H9 (cell line): Measurements from ENCODE around the gene MYLK. TPM values are rescaled to one million over a fixed set of nuclear protein-coding genes. Genes with fewer than 3 reads are reported as not detected.

ENCODE experiments used
- DNase-seq: peaks from one replicate; pipeline ENCODE4 v3.0.0-alpha.2; 2017
- H2AFZ ChIP-seq: one replicate; pipeline ENCODE4 v1.6.1; 2013; ENCODE audit warnings: mild to moderate bottlenecking, low read length, control low read depth, moderate library complexity
- H2AK5ac ChIP-seq: 2 replicates; pipeline ENCODE4 v1.6.1; 2013; ENCODE audit warnings: low read length, control low read depth, mixed read lengths; ENCODE audit not compliant: insufficient read length
- H2BK120ac ChIP-seq: one replicate; pipeline ENCODE4 v1.6.1; 2013; ENCODE audit warnings: low read depth, mild to moderate bottlenecking, low read length, control low read depth, inconsistent platforms; ENCODE audit not compliant: poor library complexity, severe bottlenecking
- H2BK12ac ChIP-seq: 2 replicates; pipeline ENCODE4 v1.6.1; 2013; ENCODE audit warnings: low read length, control low read depth, mixed read lengths, low read depth; ENCODE audit not compliant: insufficient read length
- H2BK15ac ChIP-seq: 2 replicates; pipeline ENCODE4 v1.6.1; 2013; ENCODE audit warnings: low read depth, low read length, control low read depth
- H2BK20ac ChIP-seq: one replicate; pipeline ENCODE4 v1.6.1; 2013; ENCODE audit warnings: low read depth, mild to moderate bottlenecking, low read length, control low read depth, inconsistent platforms; ENCODE audit not compliant: poor library complexity, severe bottlenecking
- H2BK5ac ChIP-seq: 2 replicates; pipeline ENCODE4 v1.6.1; 2013; ENCODE audit warnings: low read length, control low read depth, mixed read lengths; ENCODE audit not compliant: insufficient read length
- H3K14ac ChIP-seq: 2 replicates; pipeline ENCODE4 v1.6.1; 2013; ENCODE audit warnings: low read length, control low read depth; ENCODE audit not compliant: insufficient read depth
- H3K18ac ChIP-seq: 2 replicates; pipeline ENCODE4 v1.6.1; 2013; ENCODE audit warnings: low read depth, mild to moderate bottlenecking, mixed read lengths, low read length, control low read depth; ENCODE audit not compliant: insufficient read length
- H3K23ac ChIP-seq: 2 replicates; pipeline ENCODE4 v1.6.1; 2013; ENCODE audit warnings: low read length, control low read depth, mixed read lengths, low read depth; ENCODE audit not compliant: insufficient read length
- H3K23me2 ChIP-seq: 2 replicates; pipeline ENCODE4 v1.6.1; 2013; ENCODE audit warnings: low read depth, mild to moderate bottlenecking, mixed read lengths, low read length, control low read depth; ENCODE audit not compliant: insufficient read length, poor library complexity, severe bottlenecking
- H3K27ac ChIP-seq: 2 replicates; pipeline ENCODE4 v1.5.1; 2013; ENCODE audit warnings: low read length, control low read depth, mixed read lengths, low read depth; ENCODE audit not compliant: insufficient read length
- H3K27me3 ChIP-seq: 2 replicates; pipeline ENCODE4 v1.6.1; 2013; ENCODE audit warnings: low read length, control low read depth, inconsistent platforms; ENCODE audit not compliant: insufficient read depth
- H3K4ac ChIP-seq: 2 replicates; pipeline ENCODE4 v1.6.1; 2013; ENCODE audit warnings: low read depth, mild to moderate bottlenecking, control low read depth, inconsistent platforms, low read length, moderate library complexity
- H3K4me1 ChIP-seq: 2 replicates; pipeline ENCODE4 v1.6.1; 2013; ENCODE audit warnings: low read length, control low read depth, inconsistent platforms; ENCODE audit not compliant: insufficient read depth
- H3K4me2 ChIP-seq: 2 replicates; pipeline ENCODE4 v1.6.1; 2013; ENCODE audit warnings: low read length, control low read depth, mixed read lengths; ENCODE audit not compliant: insufficient read length, insufficient read depth
- H3K56ac ChIP-seq: 2 replicates; pipeline ENCODE4 v1.6.1; 2013; ENCODE audit warnings: low read depth, mild to moderate bottlenecking, mixed read lengths, low read length, control low read depth; ENCODE audit not compliant: insufficient read length
- H3K79me1 ChIP-seq: 2 replicates; pipeline ENCODE4 v1.6.1; 2013; ENCODE audit warnings: low read depth, mild to moderate bottlenecking, moderate library complexity, low read length, control low read depth, inconsistent platforms; ENCODE audit not compliant: insufficient read depth, poor library complexity, severe bottlenecking
- H3K79me2 ChIP-seq: 2 replicates; pipeline ENCODE4 v1.6.1; 2013; ENCODE audit warnings: low read length, control low read depth, inconsistent platforms; ENCODE audit not compliant: insufficient read depth
- H3K9ac ChIP-seq: 2 replicates; pipeline ENCODE4 v1.6.1; 2013; ENCODE audit warnings: low read length, control low read depth, mixed read lengths; ENCODE audit not compliant: insufficient read length; ENCODE audit errors: extremely low read depth
- H3K9me3 ChIP-seq: one replicate; pipeline ENCODE4 v1.6.1; 2013; ENCODE audit warnings: low read depth, low read length, inconsistent platforms; ENCODE audit not compliant: control insufficient read depth
- H3T11ph ChIP-seq: one replicate; pipeline ENCODE4 v1.6.1; 2013; ENCODE audit warnings: mild to moderate bottlenecking, low read length, control low read depth, inconsistent platforms
- H4K20me1 ChIP-seq: one replicate; pipeline ENCODE4 v1.6.1; 2013; ENCODE audit not compliant: control insufficient read depth, insufficient read length, insufficient read depth
- H4K5ac ChIP-seq: 2 replicates; pipeline ENCODE4 v1.6.1; 2013; ENCODE audit warnings: low read depth, mild to moderate bottlenecking, mixed read lengths, low read length, control low read depth; ENCODE audit not compliant: insufficient read length
- H4K8ac ChIP-seq: replicated peaks from 2 replicates; pipeline ENCODE4 v1.6.1; 2013; ENCODE audit warnings: low read length, control low read depth, mixed read lengths, low read depth; ENCODE audit not compliant: insufficient read length
- H4K91ac ChIP-seq: 2 replicates; pipeline ENCODE4 v1.6.1; 2013; ENCODE audit warnings: low read depth, mild to moderate bottlenecking, moderate library complexity, mixed read lengths, low read length, control low read depth; ENCODE audit not compliant: insufficient read length
- H3K27ac Mint-ChIP-seq, 3 experiments: 2 replicates in 2 of 3; 3 replicates in 1 of 3; pipeline ENCODE4 v1.8.0; 2020 to 2021; ENCODE audit warnings: mixed read lengths in 3 of 3, mild to moderate bottlenecking in 1 of 3, moderate library complexity in 1 of 3
- H3K27me3 Mint-ChIP-seq: 2 replicates; pipeline ENCODE4 v1.8.0; 2021; ENCODE audit warnings: low read depth, mild to moderate bottlenecking, moderate library complexity, mixed read lengths
- H3K36me3 Mint-ChIP-seq, 3 experiments: 2 replicates in 2 of 3; 3 replicates in 1 of 3; pipeline ENCODE4 v1.8.0; 2020 to 2021; ENCODE audit warnings: low read depth in 3 of 3, mixed read lengths in 3 of 3; ENCODE audit not compliant: insufficient read depth in 1 of 3
- H3K4me1 Mint-ChIP-seq, 2 experiments: 2 replicates each; pipeline ENCODE4 v1.8.0; 2020; ENCODE audit warnings: mixed read lengths in 2 of 2
- H3K4me3 Mint-ChIP-seq, 2 experiments: 2 replicates in 1 of 2; 3 replicates in 1 of 2; pipeline ENCODE4 v1.8.0; 2020 to 2021; ENCODE audit warnings: mild to moderate bottlenecking in 2 of 2, mixed read lengths in 2 of 2, moderate library complexity in 1 of 2
- H3K9me3 Mint-ChIP-seq, 2 experiments: 2 replicates in 1 of 2; 3 replicates in 1 of 2; pipeline ENCODE4 v1.8.0; 2020; ENCODE audit warnings: mild to moderate bottlenecking in 2 of 2, mixed read lengths in 2 of 2, moderate library complexity in 1 of 2
- CTCF ChIP-seq: fragments of 200-600 bp; sonication (generic); conservative IDR thresholded peaks from 3 replicates; pipeline ENCODE4 v1.8.0; 2021; ENCODE audit warnings: antibody characterized with exemption, mild to moderate bottlenecking
- total RNA-seq: library from RNA; stranded (reverse); gene quantifications from 2 replicates; pipeline ENCODE4 v1.2.1, GENCODE V29; 2021

The MYLK gene
- total RNA-seq, 1 experiment from 2014 or later, result 10.1 TPM

DNA sequence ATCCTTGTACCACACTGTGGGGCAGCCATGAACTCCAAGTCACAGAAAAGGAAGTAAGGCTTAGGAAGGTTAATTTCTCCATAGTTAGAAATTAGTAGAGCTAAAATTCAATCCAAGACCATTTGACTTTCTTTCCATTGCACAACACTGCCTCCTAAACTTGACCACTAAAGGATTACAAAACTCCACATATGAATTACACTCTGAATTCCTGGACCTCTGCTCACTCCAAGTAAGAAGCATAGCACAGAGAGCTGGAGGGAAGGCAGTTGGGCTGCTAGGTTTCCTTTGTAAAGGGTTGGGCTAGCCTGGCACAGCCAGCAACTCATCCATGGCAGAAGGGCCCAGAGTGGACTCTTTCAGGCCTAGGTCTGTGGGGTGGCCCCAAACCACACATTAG lies 134.4 kb downstream of the MYLK start:
- Histone ChIP-seq H3K56ac (no peak overlapping the region), H2BK15ac (no peak overlapping the region), H2AK5ac (no peak overlapping the region), H4K5ac (no peak overlapping the region), H3K23me2 (no peaks in the 10 kb centered on the region), H3T11ph (no peak overlapping the region), H3K27ac (no peak overlapping the region), H3K4ac (no peak overlapping the region), H2BK20ac (no peak overlapping the region), H3K18ac (no peak overlapping the region), H2AFZ (no peak overlapping the region), H3K14ac (no peak overlapping the region), H3K4me1 (peaks cover 3% of the 10 kb centered on the region; the same call in 1 of the 2 replicates), H3K23ac (no peak overlapping the region), H4K91ac (no peak overlapping the region), H3K9ac (no peak overlapping the region), H2BK120ac (no peak overlapping the region), H3K9me3 (no peaks in the 10 kb centered on the region), H3K4me2 (no peak overlapping the region), H4K20me1 (no peaks in the 10 kb centered on the region), H3K79me2 (no peaks in the 10 kb centered on the region), H3K79me1 (no peaks in the 10 kb centered on the region), H3K27me3 (no peaks in the 10 kb centered on the region), H2BK5ac (no peak overlapping the region), H4K8ac (no peak overlapping the region), H2BK12ac (no peak overlapping the region)
- Mint-ChIP-seq H3K4me3 (no peak overlapping the region), H3K4me1 (peaks cover 4 to 10% of the 10 kb centered on the region in 2 experiments; a peak in 2 of 4 replicates), H3K9me3 (no peaks in the 10 kb centered on the region), H3K27ac (no peak overlapping the region; a peak in 1 of 7 replicates), H3K36me3 (peaks cover 4 to 8% (median 5%) of the 10 kb centered on the region in 3 experiments; a peak in 5 of 7 replicates), H3K27me3 (no peaks in the 10 kb centered on the region)
- no peak for DNase-seq
- TF ChIP-seq CTCF, result no peak
